Lower lobe of right lung (tissue), 2 donors: ENCODE data around the gene GPR39. TPM values are rescaled to one million over a fixed set of nuclear protein-coding genes. Genes with fewer than 3 reads are reported as not detected.
"Not testable (repeated sequence)": the region's sequence is repeated elsewhere in the genome, so short reads cannot be mapped to it uniquely, and the experiment has no call there.

Source experiments
- ATAC-seq, 2 donors: fragments of 200-7000 bp; cut with Tn5 transposase; one replicate each; pipeline ENCODE4 v1.9.1; 2020 to 2022; ENCODE audit warnings: mild to moderate bottlenecking in 2 of 2, moderate library complexity in 2 of 2
- DNase-seq: peaks from one replicate; pipeline ENCODE4 v3.0.0-alpha.2; 2020
- H3K27ac ChIP-seq: fragments of 200-600 bp; one replicate; pipeline ENCODE4 v1.8.0; 2022
- H3K27me3 ChIP-seq: fragments of 200-600 bp; one replicate; pipeline ENCODE4 v1.8.0; 2022; ENCODE audit warnings: low read depth
- H3K36me3 ChIP-seq: fragments of 200-600 bp; one replicate; pipeline ENCODE4 v1.8.0; 2022; ENCODE audit warnings: mild to moderate bottlenecking
- H3K4me1 ChIP-seq: fragments of 200-600 bp; one replicate; pipeline ENCODE4 v1.8.0; 2022
- H3K4me3 ChIP-seq: fragments of 200-600 bp; one replicate; pipeline ENCODE4 v1.8.0; 2022; ENCODE audit warnings: mild to moderate bottlenecking
- H3K9me3 ChIP-seq: fragments of 200-600 bp; one replicate; pipeline ENCODE4 v1.8.0; 2022
- intact Hi-C: fragments of 100-400 bp; cut with DNase I; formaldehyde crosslinking; loops from one replicate; pipeline ENCODE4 v1.11.0; 2022
- total RNA-seq: library from RNA; stranded (reverse); fragmentation: NEBNext Ultra II Directional; extraction: Animal tissue kit (Norgen Biotek cat#: 25700); gene quantifications from one replicate; pipeline ENCODE4 v1.2.1, GENCODE V29; 2021
- TF ChIP-seq, protein P1 (sequence below): fragments of 200-600 bp; IDR thresholded peaks from one replicate; pipeline ENCODE4 v1.8.0; 2022; ENCODE audit warnings: antibody characterized with exemption, mild to moderate bottlenecking
- donor health status: DM: no; HTN: yes; CAD: no; lungs with severe emphysema.

GPR39 gene
- total RNA-seq, 1 donor from 2014 or later = 11.2 TPM

DNA sequence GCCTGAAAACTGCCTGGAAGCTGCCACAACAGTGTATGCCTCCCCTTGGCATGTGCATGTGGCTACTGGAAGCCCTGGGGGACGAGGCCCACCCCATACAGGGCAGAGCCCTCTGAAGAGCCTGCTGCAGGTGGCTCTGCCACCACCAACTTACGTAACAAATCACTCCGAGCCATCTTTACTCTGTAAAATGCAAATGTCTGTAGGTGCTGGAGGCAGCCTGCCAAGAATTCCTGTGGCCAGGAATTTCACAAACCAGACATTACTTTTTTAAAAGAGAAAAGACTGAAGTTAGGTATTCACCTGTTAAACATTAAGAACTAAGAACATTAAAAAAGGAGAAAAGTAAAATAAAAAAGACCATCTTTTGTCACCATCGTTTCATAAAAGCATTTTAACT, 106.3 kb downstream of the GPR39 start:
- Histone ChIP-seq H3K4me1 (no peaks in the 10 kb centered on the region), H3K36me3 (no peaks in the 10 kb centered on the region), H3K9me3 (peaks cover 5% of the 10 kb centered on the region), H3K4me3 (no peak overlapping the region), H3K27me3 (no peaks in the 10 kb centered on the region), H3K27ac (no peak overlapping the region)
- DNase-seq (no peak), ATAC-seq (no peak)
- intact Hi-C loops = no loop called here
- TF ChIP-seq, protein P1, sequence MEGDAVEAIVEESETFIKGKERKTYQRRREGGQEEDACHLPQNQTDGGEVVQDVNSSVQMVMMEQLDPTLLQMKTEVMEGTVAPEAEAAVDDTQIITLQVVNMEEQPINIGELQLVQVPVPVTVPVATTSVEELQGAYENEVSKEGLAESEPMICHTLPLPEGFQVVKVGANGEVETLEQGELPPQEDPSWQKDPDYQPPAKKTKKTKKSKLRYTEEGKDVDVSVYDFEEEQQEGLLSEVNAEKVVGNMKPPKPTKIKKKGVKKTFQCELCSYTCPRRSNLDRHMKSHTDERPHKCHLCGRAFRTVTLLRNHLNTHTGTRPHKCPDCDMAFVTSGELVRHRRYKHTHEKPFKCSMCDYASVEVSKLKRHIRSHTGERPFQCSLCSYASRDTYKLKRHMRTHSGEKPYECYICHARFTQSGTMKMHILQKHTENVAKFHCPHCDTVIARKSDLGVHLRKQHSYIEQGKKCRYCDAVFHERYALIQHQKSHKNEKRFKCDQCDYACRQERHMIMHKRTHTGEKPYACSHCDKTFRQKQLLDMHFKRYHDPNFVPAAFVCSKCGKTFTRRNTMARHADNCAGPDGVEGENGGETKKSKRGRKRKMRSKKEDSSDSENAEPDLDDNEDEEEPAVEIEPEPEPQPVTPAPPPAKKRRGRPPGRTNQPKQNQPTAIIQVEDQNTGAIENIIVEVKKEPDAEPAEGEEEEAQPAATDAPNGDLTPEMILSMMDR = no peak

DNA sequence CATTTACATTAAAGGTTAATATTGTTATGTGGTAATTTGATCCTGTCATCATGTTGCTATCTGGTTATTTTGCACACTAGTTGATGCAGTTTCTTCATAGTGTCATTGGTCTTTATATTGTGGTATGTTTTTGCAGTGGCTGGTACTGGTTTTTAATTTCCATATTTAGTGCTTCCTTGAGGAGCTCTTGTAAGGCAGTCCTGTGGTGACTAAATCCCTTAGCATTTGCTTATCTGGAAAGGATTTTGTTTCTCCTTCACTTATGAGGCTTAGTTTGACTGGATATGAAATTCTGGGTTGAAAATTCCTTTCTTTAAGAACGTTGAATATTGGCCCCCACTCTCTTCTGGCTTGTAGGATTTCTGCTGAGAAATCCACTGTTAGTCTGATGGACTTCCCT, 120.5 kb downstream of the GPR39 start:
- DNase-seq, intact Hi-C loops, H3K9me3 ChIP-seq, H3K4me3 ChIP-seq, H3K4me1 ChIP-seq, H3K27ac ChIP-seq, H3K36me3 ChIP-seq, H3K27me3 ChIP-seq, ATAC-seq: not testable (repeated sequence)

DNA sequence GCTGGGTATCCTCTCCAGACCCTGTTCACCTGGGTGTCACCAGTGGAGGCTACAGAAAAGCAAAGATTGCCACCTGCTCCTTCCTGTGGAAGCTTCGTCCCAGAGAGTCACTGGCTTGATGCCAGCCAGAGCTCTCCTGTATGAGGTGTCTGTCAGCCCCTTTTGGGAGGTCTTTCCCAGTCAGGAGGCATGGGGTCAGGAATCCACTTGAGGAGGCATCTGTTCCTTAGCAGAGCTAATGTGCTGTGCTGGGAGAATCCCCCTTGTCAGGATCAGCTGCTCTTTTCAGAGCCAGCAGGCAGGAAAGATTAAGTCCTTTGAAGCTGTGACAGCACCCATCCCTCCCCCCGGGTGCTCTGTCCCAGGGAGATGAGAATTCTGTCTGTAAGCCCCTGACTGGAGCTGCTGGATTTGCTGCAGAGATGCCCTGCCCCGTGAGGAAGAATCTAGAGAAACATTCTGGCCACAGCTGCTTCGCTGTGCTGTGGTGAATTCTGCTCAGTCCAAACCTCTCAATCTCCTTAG, 121.8 kb downstream of the GPR39 start:
- TF ChIP-seq, protein P1 = no peak
- Histone ChIP-seq H3K4me1 (no peaks in the 10 kb centered on the region), H3K27ac (no peak overlapping the region), H3K27me3 (no peaks in the 10 kb centered on the region), H3K4me3 (no peak overlapping the region), H3K9me3 (peaks cover 16% of the 10 kb centered on the region), H3K36me3 (no peaks in the 10 kb centered on the region)
- intact Hi-C loops = no loop called here
- ATAC-seq (no peak), DNase-seq (no peak)

DNA sequence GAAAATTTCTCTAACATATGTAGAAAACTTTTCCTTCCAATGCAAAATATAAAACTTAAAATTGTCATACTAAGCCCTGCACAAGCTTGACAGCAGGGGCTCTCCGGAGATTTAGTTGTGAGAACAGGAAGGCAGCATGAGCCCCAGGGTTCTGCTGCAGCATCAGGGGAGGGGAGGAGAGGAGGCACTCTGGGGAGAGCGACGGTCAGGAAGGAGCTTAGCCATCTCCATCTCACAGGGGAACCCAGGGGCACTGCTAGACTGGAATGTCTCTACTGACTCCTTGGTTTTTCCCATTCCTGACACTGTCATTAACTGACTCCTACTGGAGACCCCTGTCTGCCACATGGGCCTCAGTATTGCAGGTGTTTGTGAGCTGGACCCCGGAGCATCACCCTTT, 123.6 kb downstream of the GPR39 start:
- ATAC-seq (no peak), DNase-seq (no peak)
- Histone ChIP-seq H3K4me3 (no peak overlapping the region), H3K36me3 (no peaks in the 10 kb centered on the region), H3K27ac (no peak overlapping the region), H3K4me1 (no peaks in the 10 kb centered on the region), H3K9me3 (peaks cover 26% of the 10 kb centered on the region), H3K27me3 (no peaks in the 10 kb centered on the region)
- intact Hi-C loops = no loop called here
- TF ChIP-seq, protein P1 = no peak

DNA sequence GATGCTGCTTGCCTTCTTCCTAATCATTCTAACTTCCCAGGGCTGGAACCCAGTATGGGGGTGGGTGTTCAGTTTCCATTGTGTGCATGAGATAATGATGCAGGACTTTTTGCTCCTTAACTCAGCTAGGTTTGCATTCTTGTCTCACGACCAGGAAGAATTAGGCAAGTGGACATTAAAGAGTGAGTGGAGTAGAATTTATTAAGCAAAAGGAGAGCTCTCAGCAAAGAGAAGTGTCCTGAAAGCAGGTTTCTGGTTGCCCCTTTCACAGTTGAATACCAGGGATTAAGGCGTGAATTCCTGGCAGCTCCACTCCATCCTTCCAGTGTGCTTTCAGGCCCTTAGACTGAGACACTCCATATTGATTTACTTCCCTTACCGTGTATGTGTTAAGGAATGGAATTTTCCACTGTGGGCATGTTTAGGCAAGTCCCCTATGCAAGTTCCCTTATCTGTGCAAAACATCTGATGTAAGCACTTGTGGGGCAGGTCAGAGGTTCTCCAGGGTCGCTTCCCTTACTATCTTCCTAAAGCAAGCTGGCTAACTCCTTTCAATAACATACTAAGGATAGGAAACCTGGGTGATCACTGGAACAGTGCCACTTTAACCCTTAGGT, 126.5 kb downstream of the GPR39 start:
- no peaks in the 10 kb centered on the region for H3K27me3 ChIP-seq
- H3K36me3 ChIP-seq = no peaks in the 10 kb centered on the region
- H3K9me3 ChIP-seq = peaks cover 23% of the 10 kb centered on the region
- TF ChIP-seq, protein P1 = no peak
- intact Hi-C loops = no loop called here
- H3K27ac ChIP-seq = no peak overlapping the region
- no peak for DNase-seq
- H3K4me1 ChIP-seq = no peaks in the 10 kb centered on the region
- no peak overlapping the region for H3K4me3 ChIP-seq
- peak; percentile 43 to 53 for ATAC-seq

DNA sequence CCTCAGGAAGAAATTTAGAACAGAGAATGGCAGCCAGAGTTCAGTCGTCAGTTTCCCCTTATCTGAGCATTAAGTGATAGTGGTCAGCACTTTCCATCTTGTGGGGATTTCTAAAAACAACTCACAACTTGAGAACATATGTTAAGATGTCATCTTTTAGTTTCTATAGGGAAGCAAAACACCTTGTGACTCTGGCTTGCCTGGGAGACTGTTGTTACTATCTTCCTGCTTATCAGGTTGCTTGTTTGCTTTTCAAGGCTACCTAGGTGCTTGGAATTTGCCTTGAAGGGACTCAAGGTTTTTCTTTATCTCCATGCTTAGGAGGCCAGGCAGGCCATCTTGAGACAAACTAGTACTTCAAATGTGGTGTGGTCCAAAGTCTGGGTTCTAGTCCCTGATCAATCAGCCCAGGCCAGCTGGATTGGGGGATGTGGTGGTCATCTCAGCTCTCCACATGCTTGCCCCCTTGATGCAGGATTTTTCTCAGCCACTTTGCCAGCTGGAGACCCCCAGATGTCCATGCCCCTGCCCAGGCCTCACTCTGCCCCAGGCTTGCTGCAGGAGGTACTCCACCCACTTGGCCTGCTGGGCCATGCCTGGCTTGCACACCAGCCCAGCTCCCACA, 127.5 kb downstream of the GPR39 start:
- ATAC-seq = no peak
- H3K4me1 ChIP-seq = no peaks in the 10 kb centered on the region
- intact Hi-C loops = no loop called here
- TF ChIP-seq, protein P1 = no peak
- H3K9me3 ChIP-seq = peaks cover 23% of the 10 kb centered on the region
- H3K27ac ChIP-seq = no peak overlapping the region
- no peaks in the 10 kb centered on the region for H3K27me3 ChIP-seq
- no peak overlapping the region for H3K4me3 ChIP-seq
- DNase-seq = no peak
- H3K36me3 ChIP-seq = no peaks in the 10 kb centered on the region
